Stimulated activated CD4-positive, alpha-beta T cell treated with anti-CD3 and anti-CD28 coated beads, Interleukin-4, amount 100 ng/mL, for 24 hours (primary cell): ENCODE data around the gene GPR89B.
"Not testable (repeated sequence)": the region's sequence is repeated elsewhere in the genome, so short reads cannot be mapped to it uniquely, and the experiment has no call there.

ENCODE experiments used
- DNase-seq: peaks from one replicate; pipeline ENCODE4 v3.0.0-alpha.2; 2020

GPR89B gene

DNA sequence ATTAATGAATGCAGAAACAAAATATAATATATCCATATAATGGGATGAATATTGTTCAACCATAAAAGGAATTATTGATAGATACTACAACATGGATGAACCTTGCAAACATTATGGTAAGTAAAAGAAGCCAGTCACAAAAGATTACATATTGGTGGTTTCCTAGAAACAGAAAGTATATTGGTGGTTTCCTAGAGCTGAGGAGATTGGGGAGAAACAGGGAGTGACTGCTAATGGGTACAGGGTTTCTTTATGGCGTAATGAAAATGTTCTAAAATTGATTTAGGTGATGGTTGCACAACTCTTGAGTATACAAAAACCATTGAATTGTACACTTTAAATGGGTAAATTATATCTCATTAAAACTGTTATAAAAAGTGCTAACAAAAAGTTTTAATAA is 14.3 kb downstream of the GPR89B start:
- not testable (repeated sequence) for DNase-seq

DNA sequence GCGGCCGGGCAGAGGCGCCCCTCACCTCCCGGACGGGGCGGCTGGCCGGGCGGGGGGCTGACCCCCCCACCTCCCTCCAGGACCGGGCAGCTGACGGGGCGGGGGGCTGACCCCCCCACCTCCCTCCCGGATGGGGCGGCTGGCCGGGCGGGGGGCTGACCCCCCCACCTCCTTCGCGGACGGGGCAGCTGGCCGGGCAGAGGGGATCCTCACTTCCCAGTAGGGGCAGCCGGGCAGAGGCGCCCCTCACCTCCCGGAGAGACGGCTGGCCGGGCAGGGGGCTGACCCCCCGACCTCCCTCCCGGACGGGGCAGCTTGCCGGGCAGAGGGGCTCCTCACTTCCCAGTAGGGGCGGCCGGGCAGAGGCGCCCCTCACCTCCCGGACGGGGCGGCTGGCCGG is 21.3 kb downstream of the GPR89B start:
- not testable (repeated sequence) for DNase-seq

DNA sequence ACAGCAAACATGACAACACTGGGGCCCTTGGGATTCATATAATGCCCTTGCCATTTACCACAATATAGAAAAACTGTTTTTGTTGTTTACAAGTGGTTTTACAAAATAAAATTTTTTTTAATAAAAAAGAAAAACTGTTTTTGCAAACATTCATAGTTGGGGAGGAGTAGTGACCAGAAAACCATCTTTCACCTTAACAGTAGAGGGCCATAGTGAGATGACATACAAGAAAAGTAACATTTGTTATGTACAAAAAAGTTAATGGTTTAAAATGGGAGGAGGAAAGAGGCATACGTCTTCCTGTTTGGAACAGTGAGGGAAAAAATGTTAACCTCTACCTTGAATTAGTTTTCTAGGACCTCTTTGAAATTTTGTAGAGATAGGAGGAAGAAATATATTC is 30.7 kb downstream of the GPR89B start:
- DNase-seq: not testable (repeated sequence)

DNA sequence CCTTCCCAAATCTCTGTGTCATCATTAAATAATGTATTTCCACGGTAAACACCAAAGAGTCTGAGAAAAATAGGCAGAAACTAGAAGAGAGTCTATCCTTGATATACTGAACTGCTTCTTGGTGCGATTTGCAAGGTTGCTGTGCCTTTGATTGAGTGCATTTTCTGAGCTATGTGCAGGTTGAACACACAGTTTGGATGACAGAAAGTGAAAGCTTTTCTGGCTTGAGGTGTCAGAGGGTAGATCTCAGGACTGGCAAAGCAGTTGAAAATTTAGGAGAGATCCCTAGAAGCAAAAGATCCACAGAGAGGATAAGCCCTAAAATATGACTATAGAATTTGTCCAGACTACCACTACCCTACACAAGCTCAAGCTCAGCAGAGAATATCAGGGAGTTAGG is 31.5 kb downstream of the GPR89B start:
- not testable (repeated sequence) for DNase-seq

DNA sequence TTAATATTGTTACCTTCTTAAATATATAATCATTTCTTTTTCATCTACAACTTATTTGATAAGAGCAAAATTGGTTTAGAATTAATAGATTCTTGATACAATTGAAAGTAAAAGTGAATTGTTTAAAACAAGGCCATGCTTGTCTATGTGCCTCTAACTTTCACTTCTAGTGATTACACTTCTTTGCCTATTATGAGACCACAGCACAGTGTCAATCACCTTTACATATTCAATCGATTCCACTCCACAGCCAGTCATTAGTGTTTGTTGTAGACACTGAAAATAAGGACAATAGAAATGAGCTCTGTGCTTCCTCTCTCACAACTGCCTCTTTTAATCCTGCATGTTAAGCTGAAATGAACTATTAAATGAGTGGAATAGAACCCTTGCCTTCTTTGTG is 36.4 kb downstream of the GPR89B start:
- not testable (repeated sequence) for DNase-seq

DNA sequence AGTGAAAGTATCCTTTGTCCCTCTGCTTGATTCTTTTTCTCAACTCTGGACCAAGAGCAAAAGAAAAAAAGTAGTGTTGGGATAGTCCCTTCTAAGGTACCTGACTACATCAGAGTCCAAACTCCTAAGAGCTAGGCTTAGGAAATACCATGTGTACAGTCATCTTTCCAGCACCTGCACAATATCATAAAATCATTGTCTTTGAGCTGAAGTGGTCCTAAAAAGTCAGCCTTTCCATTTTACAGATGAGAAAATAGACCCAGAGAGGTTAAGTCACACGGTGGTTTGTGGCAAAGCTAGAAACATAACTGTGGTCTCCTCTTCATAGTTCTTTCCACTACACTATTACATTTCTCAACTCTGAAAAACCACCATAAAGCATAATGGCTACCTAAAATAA is 38.4 kb downstream of the GPR89B start:
- DNase-seq: not testable (repeated sequence)

DNA sequence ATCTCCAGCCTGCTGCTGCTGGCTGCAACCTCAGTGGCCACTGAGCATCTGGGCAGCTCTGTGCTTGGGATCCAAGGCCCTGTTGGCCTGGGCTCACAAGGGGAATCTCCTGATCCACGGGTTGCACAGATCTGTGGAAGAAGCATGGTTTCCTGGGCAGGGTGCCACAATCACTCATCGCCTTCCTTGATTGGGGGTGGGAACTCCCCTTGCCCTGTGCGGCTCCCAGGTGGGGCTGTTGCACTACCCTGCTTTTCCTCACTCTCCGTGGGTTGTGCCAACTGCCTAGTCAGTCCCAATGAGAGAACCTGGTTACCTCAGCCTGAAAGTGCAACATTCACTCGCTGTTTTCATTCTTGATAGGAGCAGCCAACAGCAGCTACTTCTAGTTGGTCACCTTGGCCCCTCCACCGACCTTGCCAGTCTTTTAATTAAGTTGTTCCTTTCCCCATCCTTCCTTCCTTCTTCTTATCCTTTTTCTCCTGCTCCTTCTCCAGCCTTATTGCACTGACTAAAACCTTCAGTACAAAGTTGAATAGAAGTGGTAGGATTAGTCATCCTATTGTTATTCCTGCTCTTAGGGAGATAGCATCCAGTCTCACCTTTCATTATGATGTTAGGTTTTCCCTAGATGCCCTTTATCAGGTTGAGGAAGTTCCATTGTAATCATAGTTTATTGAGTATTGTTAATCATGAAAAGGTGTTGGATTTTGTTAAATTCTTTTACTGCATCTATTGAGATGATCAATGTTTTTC is 50.9 kb downstream of the GPR89B start:
- DNase-seq: not testable (repeated sequence)

DNA sequence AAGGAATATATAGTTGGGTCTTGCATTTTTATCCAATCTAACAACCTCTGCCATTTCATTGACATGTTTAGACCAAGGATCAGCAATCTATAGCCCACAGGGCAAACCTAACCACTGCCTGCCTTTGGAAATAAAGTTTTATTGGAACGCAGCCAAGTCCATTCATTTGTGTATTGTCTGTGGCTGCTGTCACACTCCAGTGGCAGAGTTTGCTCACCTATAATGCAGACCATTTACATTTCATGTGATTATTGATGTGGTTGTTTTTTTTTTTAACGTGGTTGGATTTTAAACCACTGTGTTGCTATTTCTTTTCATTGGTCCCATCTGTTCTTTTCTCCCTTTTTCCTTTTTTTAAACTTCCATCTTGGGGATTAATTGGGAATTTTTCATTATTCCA is 57.2 kb downstream of the GPR89B start:
- DNase-seq: not testable (repeated sequence)

DNA sequence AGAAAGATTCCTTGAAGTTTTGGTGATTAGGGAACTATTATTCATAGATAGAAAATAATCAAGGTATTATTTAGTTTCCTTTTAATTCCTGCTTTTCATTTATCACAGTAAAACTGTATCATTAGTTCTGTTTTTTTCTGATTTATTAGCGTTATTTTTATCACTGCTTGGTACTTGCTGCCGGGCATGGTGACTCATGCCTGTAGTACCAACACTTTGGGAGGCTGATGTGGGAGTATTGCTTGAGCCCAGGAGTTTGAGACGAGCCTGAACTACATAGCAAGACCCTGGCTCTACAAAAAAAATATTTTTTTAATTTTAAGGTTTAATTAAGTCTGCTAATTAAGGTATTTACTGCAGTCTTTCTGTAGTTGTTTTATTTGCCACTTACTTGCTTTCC is 59.7 kb downstream of the GPR89B start:
- DNase-seq: not testable (repeated sequence)

DNA sequence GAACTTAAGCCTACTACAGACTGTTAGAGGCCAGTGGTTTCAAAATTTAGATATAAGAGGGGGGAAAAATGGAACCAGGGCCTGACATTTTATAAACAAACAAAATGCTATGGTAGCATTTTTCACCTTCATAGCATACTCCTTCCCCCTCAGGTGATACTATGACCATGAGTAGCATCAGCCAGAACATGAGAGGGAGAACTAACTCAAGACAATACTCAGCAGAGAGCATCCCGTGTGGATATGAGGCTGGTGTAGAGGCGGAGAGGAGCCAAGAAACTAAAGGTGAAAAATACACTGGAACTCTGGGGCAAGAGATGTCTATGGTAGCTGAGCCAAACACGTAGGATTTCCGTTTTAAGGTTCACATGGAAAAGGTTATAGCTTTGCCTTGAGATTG is 64.7 kb downstream of the GPR89B start:
- DNase-seq: not testable (repeated sequence)

DNA sequence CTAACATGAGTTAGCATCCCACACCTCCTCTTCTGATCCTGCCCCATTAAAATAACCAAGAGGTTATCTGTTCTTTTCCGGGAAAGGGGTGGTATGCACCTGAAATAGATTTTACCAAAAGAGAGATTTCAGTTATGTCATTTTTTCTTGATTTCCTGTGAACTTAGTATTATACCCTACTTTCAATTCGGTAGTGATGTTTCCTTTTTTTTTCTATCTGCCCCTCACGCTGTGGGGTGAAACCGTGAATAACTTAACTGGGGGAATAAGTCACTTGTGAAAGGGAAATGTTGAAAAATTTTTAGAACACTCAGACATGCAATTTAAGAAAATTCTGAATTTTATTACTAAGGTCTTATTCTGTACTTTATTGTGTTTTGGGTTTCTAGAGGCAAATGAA is 65.2 kb downstream of the GPR89B start:
- DNase-seq: not testable (repeated sequence)

DNA sequence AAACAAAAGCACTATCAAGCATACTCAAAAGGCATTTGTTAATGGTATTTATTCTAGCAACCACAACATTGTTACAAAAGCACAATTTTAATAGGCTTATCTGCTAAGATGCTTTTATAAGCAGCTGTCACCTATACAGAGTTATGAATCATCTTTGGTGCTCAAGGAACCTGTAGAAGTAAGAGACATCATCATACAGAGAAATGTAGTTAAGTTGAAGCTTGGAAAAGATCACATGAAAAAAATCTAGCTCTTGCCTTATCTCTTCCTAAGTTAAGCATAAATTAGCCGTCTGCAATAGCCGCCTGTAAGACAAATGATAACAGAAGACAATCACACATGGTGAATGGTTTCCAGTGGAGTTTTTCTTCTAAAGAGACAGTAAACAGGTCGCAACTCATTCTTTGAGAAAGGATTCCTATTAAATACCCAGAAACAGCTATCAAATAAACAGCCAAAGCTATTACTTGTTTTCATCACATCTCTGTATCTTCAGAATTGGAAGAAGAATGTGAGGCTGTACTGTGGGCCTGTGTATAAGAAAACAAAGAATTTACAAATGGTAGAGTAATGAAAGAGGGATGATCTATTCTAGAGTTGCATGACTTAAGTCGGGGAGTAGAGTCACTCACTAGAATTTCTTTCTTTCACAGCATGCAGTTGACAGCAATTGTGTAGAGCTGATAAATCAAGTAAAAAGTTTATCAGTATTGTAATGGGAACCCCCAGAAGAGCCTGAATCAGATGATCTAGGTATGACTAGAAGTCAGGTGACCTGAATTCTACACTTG is 65.8 kb downstream of the GPR89B start:
- DNase-seq: not testable (repeated sequence)

DNA sequence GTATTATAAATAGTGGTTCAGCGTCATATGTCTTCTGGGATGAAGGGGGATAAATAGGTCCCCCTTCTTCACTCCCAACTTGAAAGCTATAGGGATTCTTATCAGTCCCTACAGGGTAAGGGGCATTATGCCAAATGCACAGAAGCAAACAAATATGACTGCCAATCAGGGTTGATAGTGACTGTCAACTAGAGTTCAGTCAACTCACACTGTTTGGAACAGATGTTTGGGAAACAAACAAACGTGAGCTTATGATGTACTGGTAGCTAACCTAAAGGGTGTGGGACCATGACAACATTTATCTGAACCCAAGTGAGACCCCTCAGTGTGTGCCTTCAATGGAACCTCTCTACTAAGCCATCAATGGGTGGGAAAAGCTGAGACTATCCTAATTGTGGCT is 67.9 kb downstream of the GPR89B start:
- not testable (repeated sequence) for DNase-seq

DNA sequence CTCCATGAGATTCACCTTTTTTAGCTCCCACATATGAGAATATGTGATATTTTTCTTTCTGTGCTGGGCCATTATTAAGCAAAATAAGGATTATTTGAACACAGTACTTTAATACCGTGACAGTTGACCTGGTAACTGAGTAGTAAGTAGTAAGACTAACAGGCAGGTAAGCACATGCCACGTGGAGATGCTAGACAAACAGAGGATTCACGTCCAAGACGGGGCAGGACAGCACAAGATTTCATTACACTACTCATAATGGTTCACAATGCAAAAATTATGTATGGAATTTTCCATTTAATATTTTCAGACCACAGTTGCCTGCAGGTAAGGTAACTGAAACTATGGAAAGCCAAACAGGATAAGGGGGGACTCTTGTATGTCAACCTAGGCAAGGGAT is 79.5 kb downstream of the GPR89B start:
- not testable (repeated sequence) for DNase-seq

DNA sequence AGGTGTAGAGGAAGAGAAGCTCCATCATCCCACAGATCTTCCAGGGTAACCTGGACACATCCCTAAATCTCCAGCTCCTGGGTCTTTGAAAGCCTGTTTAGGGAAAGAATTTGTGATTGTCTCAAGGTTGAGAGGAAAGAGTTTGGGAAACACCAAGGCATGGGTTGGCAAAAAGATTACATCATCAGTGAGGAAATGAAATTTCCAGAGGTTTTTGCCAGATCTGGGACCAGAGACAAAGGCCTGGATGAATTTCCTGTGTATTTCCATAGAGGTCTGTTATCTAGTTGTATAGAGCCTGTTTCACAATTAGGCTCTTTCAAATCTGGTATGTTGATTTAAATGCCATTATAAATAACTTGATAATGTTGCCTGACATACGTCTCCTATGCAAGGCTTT is 82.3 kb downstream of the GPR89B start:
- no peak for DNase-seq

DNA sequence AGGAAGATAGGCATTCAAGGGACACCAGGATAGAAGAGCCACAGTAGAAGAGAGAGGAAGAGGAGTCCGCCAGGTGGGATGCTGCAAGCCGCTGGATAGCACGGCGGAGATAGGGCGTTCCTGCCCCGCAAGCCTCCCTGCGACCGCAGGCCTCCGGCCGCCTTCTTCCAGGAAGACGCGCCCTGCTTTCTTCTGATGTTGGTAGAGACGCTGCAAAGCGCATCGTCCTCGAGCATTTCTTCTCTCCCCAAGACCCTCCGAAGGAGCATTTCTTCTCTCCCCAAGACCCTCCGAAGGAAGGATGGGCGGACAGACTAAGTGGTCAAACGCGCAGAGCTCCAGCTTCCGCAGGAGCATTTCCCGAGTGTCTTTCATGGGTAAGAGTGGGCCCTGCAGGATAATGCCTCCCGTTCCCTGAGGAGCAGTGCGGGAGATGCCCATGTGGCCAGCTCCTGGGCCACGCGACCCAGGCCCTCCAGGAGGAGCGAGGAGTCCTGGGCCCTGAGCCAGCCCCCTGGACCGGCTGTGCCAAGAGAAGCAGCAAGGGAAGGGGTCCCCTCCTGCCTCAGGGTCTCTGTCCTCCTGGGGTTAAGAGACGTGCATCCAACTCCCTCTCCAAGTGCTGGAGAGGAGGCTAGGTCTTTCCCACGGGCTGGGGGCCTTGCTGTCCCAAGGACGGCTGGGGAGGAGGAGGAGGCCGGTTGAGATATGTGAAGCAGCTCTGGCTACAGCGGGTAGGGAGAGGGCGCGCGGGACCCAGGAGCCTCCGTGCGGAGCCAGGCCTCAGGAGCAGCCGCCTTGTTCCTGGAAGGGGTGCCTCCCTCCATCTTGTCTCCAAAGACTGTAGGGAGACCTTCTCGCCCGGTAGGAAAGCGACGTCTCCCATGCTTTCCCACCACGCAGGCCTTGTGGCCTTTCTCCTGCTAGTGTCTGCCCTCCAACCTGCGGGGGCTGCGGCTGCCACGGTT is 85.2 kb downstream of the GPR89B start:
- not testable (repeated sequence) for DNase-seq

DNA sequence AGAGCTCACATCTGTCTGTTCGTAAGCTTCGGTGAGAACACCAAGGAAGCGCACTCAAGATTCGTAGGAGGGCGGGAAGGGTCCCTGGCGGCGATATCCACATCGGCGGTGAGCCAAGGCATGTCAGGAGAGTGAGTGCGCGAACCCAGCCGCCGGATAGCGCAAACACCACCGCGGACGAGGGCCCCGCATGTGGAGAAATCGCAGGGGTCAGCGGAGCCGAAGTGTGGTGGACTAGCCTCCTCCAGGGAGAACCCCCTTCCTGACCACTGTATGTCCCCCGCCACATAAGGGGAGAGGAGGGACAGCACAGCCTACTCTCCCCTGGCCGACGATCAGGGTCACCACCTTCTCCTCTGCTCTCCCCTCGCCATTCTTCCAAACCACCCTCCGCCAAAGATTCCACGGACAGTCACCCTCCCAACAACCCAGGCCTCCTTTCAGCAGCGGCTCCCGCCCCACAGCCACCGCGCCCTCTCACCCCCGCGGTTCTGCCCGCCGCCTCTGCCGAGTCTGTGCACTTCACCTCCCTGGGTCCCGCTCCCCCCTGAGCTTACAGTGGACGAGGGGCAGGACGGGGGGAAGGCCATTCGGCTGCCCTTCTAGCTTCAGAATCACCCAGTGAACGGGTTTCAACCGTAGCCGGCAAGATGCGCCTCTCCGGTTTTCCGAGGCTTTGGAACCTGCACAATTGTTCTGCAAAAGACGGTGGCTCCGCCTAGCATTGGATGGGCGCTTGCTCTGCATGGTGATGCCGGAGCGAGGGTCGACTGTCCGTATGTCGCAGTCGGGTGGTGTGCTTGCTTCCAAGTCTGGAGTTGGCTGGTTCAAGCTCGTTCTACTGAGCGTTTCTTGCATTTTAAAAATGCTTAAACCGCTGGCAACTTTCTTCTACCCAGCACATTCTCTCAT is 86.3 kb downstream of the GPR89B start:
- DNase-seq: not testable (repeated sequence)

DNA sequence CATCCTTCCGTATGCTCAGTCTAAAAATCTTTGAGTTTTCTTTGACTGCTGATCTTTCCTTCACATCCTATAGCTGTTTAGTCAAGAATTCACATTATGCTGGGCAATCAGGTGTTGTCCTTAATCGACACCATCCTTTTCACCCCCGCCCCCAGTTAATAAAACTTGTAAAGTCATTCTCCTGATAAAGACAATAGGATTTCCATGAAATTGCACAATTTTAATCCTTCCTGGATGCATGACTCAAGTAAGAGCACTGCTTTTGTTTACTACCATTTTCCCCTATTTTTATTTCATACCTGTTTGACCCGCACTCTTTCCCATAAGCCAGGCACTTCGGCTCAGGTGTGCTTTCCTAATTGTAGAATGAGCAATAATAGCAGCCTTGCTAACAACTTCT is 96.7 kb downstream of the GPR89B start:
- DNase-seq: not testable (repeated sequence)

DNA sequence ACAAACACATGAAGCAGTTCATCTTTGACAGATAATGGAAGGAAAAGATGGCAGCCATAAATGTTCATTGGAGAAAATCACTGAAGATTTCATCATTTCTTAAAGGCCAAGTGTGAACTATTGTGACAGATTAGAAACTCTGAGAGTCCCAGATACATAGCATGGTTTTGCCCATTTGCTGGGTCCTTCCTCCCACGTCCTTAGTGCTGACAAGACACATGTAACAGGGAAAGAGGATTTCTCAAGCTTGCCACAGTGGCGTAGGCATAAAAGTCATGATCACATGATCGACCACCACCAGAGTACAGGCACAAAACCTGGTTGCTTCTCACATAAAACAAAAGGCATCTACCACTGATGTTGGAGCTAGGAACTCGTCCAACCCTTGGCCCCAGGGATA is 98.8 kb downstream of the GPR89B start:
- not testable (repeated sequence) for DNase-seq

DNA sequence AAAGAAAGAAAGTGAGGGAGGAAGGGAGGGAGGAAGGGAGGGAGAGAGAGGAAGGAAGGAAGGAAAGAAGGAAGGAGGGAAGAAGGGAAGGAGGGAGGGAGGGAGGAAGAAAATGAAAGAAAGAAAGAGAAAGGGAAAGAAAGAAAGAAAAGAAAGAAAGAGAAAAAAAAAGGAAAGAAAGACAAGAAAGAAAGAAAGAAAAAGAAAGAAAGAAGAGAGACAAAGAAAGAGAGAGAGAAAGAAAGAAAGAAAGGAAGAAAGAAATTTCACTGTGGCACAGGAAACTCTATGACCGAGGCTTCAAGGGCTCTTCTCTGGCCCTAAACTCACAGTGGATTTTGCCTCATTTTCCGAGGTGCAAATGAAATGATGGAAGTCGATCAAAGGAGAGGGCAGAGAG is 104.0 kb downstream of the GPR89B start:
- DNase-seq: not testable (repeated sequence)

DNA sequence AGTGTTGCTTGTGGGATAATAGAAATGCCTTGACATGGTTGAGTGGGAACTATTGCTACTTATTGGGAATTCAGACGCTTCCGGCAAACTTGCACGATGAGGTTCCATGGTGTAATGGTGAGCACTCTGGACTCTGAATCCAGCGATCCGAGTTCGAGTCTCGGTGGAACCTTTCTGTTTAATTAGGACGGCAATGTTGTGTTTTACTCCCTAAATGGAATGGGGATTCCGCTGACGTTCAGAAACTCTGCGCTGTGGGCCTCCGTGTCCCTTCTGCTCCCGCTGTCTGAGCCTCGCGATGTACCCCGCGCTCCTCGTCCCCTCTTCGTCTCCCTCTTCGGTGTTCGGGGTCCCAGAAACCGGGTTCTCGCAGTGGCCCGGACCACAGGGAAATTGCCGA is 104.5 kb downstream of the GPR89B start:
- not testable (repeated sequence) for DNase-seq

DNA sequence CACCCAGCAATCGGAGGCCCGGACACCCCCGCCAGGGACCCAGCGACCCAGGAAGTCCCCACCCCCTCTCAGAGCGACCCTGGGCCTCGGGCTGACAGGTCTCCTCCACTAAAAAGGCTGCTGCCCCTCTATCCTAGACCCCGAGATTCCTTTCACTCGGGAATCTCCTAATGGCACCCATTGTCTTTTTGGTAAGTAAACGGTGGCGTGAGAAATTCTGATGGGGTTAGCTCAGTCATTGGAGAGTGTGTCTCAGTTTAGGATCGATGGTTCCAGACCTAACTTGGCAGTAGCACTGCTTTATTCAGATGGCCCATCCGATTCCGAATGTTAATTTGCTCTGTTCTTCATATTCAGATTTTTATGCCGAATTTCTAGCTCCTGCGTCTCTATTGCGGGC is 104.9 kb downstream of the GPR89B start:
- not testable (repeated sequence) for DNase-seq
